OCI-LY1 (cell line): Measurements from ENCODE around the gene CDPF1.

Experiments
- H2AFZ ChIP-seq: fragments of 200-600 bp; sonication (generic), shearing (Covaris generic); 2 replicates; pipeline ENCODE4 v1.6.0; 2014; ENCODE audit warnings: antibody characterized with exemption, mild to moderate bottlenecking, low read length
- H3F3A ChIP-seq: fragments of 200-600 bp; sonication (generic), shearing (Covaris generic); 2 replicates; pipeline ENCODE4 v1.6.0; 2014; ENCODE audit warnings: mild to moderate bottlenecking, antibody characterized with exemption, low read length, moderate library complexity; ENCODE audit not compliant: insufficient read depth
- H3K27ac ChIP-seq: fragments of 200-600 bp; sonication (generic); 2 replicates; pipeline ENCODE4 v1.5.1; 2014; ENCODE audit warnings: low read length, mixed run types, mild to moderate bottlenecking, low read depth; ENCODE audit not compliant: poor library complexity, severe bottlenecking
- H3K27me3 ChIP-seq: fragments of 200-600 bp; sonication (generic); 2 replicates; pipeline ENCODE4 v1.6.0; 2014; ENCODE audit warnings: antibody characterized with exemption, mild to moderate bottlenecking, low read length, moderate library complexity; ENCODE audit not compliant: insufficient read depth
- H3K36me3 ChIP-seq: fragments of 200-600 bp; sonication (generic); 2 replicates; pipeline ENCODE4 v1.6.1; 2014; ENCODE audit warnings: mild to moderate bottlenecking, antibody characterized with exemption, low read length, moderate library complexity, mixed read lengths; ENCODE audit not compliant: insufficient read depth
- H3K4me1 ChIP-seq: fragments of 200-600 bp; sonication (generic); 2 replicates; pipeline ENCODE4 v1.5.1; 2014; ENCODE audit warnings: mild to moderate bottlenecking, low read length, moderate library complexity; ENCODE audit not compliant: insufficient read depth, severe bottlenecking
- H3K4me2 ChIP-seq: fragments of 200-600 bp; sonication (generic), shearing (Covaris generic); 2 replicates; pipeline ENCODE4 v1.6.1; 2014; ENCODE audit warnings: low read length
- H3K4me3 ChIP-seq: fragments of 200-600 bp; sonication (generic); 2 replicates; pipeline ENCODE4 v1.5.1; 2014; ENCODE audit warnings: low read length, low read depth, mild to moderate bottlenecking, mixed read lengths; ENCODE audit not compliant: poor library complexity, severe bottlenecking
- H3K79me2 ChIP-seq: fragments of 200-600 bp; shearing (Covaris generic); 2 replicates; pipeline ENCODE4 v1.6.1; 2016; ENCODE audit warnings: mixed run types, low read length, mixed read lengths; ENCODE audit not compliant: insufficient read depth
- H3K9ac ChIP-seq: fragments of 200-600 bp; sonication (generic), shearing (Covaris generic); 2 replicates; pipeline ENCODE4 v1.6.1; 2014; ENCODE audit warnings: mild to moderate bottlenecking, low read length, mixed read lengths
- H3K9me2 ChIP-seq: fragments of 200-600 bp; sonication (generic), shearing (Covaris generic); 2 replicates; pipeline ENCODE4 v1.6.1; 2014; ENCODE audit warnings: low read depth, mild to moderate bottlenecking, low read length, mixed read lengths
- H3K9me3 ChIP-seq: fragments of 200-600 bp; shearing (Covaris generic); 2 replicates; pipeline ENCODE4 v1.6.1; 2014; ENCODE audit warnings: low read length, mixed read lengths
- H4K20me1 ChIP-seq: fragments of 200-600 bp; sonication (generic), shearing (Covaris generic); 2 replicates; pipeline ENCODE4 v1.6.0; 2016; ENCODE audit warnings: mild to moderate bottlenecking, low read length; ENCODE audit not compliant: insufficient read depth
- EZH2 ChIP-seq: fragments of 200-600 bp; sonication (generic), shearing (Covaris generic); IDR thresholded peaks from 2 replicates; pipeline ENCODE4 v1.8.0; 2017; ENCODE audit warnings: borderline replicate concordance, mixed run types, mild to moderate bottlenecking, antibody characterized with exemption, low read length, moderate library complexity, mixed read lengths

The CDPF1 gene

DNA sequence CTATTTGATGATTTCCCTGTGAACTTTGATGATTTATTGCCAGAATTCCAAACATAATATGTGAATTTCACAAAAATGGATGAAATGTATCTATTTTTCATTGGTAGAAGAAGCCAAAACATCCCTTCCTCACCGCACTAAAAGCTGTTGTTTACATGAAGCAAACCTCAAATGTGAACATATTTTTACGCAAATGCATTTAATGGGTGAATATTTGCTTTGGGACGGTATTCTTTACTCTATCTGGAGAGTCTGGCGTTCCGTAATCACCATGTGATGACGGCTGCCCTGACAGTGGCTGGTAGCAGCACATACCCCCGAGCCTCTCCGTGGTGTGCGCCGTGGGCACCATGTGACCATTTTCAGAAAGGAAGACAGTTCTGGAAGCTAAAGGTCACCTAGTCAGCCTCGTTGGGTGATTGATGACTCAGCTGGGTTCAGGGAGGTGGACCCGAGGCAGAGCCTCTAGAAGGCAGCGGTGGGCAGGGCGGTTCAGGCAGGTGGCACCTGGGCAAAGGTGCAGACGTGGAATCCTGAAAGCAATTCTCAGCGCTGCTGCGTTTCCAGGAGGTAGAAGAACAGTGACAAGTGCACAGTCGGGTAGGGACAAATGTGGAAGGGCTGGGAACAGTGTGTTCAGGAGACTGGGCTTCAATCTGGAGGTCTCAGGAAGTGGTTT, 54.5 kb downstream of the CDPF1 start:
- Histone ChIP-seq H3K9me2 (no peaks in the 10 kb centered on the region), H3K9me3 (no peaks in the 10 kb centered on the region), H3K4me1 (no peaks in the 10 kb centered on the region), H2AFZ (no peak overlapping the region), H4K20me1 (no peaks in the 10 kb centered on the region), H3K4me3 (no peak overlapping the region), H3K27ac (no peak overlapping the region), H3K27me3 (no peaks in the 10 kb centered on the region), H3K79me2 (no peaks in the 10 kb centered on the region), H3K4me2 (no peak overlapping the region), H3K9ac (no peak overlapping the region), H3K36me3 (peaks cover 5% of the 10 kb centered on the region; the same call in 1 of the 2 replicates), H3F3A (no peaks in the 10 kb centered on the region)
- no peak for TF ChIP-seq EZH2
